HepG2 (cell line): ENCODE results near the gene BIRC2. TPM values are rescaled to one million over a fixed set of nuclear protein-coding genes. Genes with fewer than 3 reads are reported as not detected.

Source experiments
- ATF2 ChIP-seq: sonication (generic); formaldehyde crosslinking; IDR thresholded peaks from 2 replicates; pipeline ENCODE4 v1.4.0; 2020; ENCODE audit warnings: missing genetic modification reagents
- GATAD1 ChIP-seq: IDR thresholded peaks from 2 replicates; pipeline ENCODE4 v1.6.1; 2016; ENCODE audit warnings: missing genetic modification reagents, missing compliant biosample characterization
- HOXA5 ChIP-seq: sonication (generic); formaldehyde crosslinking; IDR thresholded peaks from 2 replicates; pipeline ENCODE4 v1.4.0; 2020; ENCODE audit warnings: missing genetic modification reagents
- KDM1A ChIP-seq: IDR thresholded peaks from 2 replicates; pipeline ENCODE4 v1.6.1; 2016; ENCODE audit warnings: missing compliant biosample characterization
- RELA ChIP-seq: sonication (generic); formaldehyde crosslinking; IDR thresholded peaks from 2 replicates; pipeline ENCODE4 v1.4.0; 2020; ENCODE audit warnings: missing genetic modification reagents
- SNAPC2 ChIP-seq: sonication (generic); formaldehyde crosslinking; IDR thresholded peaks from 2 replicates; pipeline ENCODE4 v1.8.1; 2022; ENCODE audit warnings: mild to moderate bottlenecking, missing genetic modification reagents
- SRSF4 ChIP-seq: fragments of 200-400 bp; formaldehyde crosslinking; IDR thresholded peaks from one replicate; pipeline ENCODE4 v1.6.1; 2018; ENCODE audit warnings: mild to moderate bottlenecking, low read depth, low read length, moderate library complexity; ENCODE audit not compliant: poor library complexity, severe bottlenecking
- TFE3 ChIP-seq: IDR thresholded peaks from 2 replicates; pipeline ENCODE4 v1.6.1; 2016
- U2AF2 ChIP-seq: fragments of 200-400 bp; formaldehyde crosslinking; IDR thresholded peaks from 2 replicates; pipeline ENCODE4 v1.6.1; 2017; ENCODE audit warnings: low read depth, mild to moderate bottlenecking, low read length
- ZBTB1 ChIP-seq: sonication (generic); formaldehyde crosslinking; IDR thresholded peaks from 2 replicates; pipeline ENCODE4 v1.4.0; 2020; ENCODE audit warnings: missing genetic modification reagents, borderline replicate concordance
- ZBTB42 ChIP-seq: sonication (generic); formaldehyde crosslinking; IDR thresholded peaks from 2 replicates; pipeline ENCODE4 v1.5.0; 2020; ENCODE audit warnings: mild to moderate bottlenecking, missing genetic modification reagents
- ZNF207 ChIP-seq: fragments of 450-650 bp; IDR thresholded peaks from 2 replicates; pipeline ENCODE4 v1.6.1; 2016; ENCODE audit warnings: antibody characterized with exemption, borderline replicate concordance
- ZNF24 ChIP-seq: fragments of 450-650 bp; IDR thresholded peaks from 2 replicates; pipeline ENCODE4 v1.6.1; 2017; ENCODE audit warnings: antibody characterized with exemption, mild to moderate bottlenecking
- ZNF550 ChIP-seq: sonication (generic); formaldehyde crosslinking; IDR thresholded peaks from 2 replicates; pipeline ENCODE4 v1.4.0; 2020; ENCODE audit warnings: mild to moderate bottlenecking, missing genetic modification reagents, borderline replicate concordance
- ZNF569 ChIP-seq: sonication (generic); formaldehyde crosslinking; IDR thresholded peaks from 2 replicates; pipeline ENCODE4 v1.5.0; 2020; ENCODE audit warnings: mild to moderate bottlenecking, missing genetic modification reagents, moderate library complexity, borderline replicate concordance
- ZNF670 ChIP-seq: sonication (generic); formaldehyde crosslinking; IDR thresholded peaks from 2 replicates; pipeline ENCODE4 v1.8.0; 2022; ENCODE audit warnings: mild to moderate bottlenecking, missing genetic modification reagents, borderline replicate concordance
- ZNF777 ChIP-seq: sonication (generic); formaldehyde crosslinking; IDR thresholded peaks from 2 replicates; pipeline ENCODE4 v1.4.0; 2020; ENCODE audit warnings: missing genetic modification reagents
- polyA plus RNA-seq, 8 experiments: library from polyadenylated mRNA; depleted of rRNA in 3 of 8; stranded (reverse) in 7 of 8; unstranded in 1 of 8; fragments of >200 nt; fragmentation: Illumina TruSeq in 4 of 8; extraction: Trizol in 4 of 8; gene quantifications; 2 replicates each; pipeline versions ENCODE4 v1.2.1 to v1.2.3, GENCODE V29; 2011 to 2016; ENCODE audit warnings: low read depth in 4 of 8, missing spikeins in 1 of 8, mixed read lengths in 1 of 8; ENCODE audit not compliant: insufficient read depth in 1 of 8
- total RNA-seq, 5 experiments: library from RNA; depleted of rRNA; stranded (reverse); fragments of >200 nt; fragmentation: Illumina TruSeq; extraction: Trizol; gene quantifications; 2 replicates each; pipeline ENCODE4 v1.2.3, GENCODE V29; 2016; ENCODE audit warnings: low read depth in 1 of 5
- TF ChIP-seq, protein P1 (sequence below): sonication (generic); formaldehyde crosslinking; IDR thresholded peaks from 2 replicates; pipeline ENCODE4 v1.5.0; 2020; ENCODE audit warnings: missing genetic modification reagents
- TF ChIP-seq, protein P2 (sequence below): sonication (generic); formaldehyde crosslinking; IDR thresholded peaks from 2 replicates; pipeline ENCODE4 v1.5.0; 2020; ENCODE audit warnings: mild to moderate bottlenecking, missing genetic modification reagents
- TF ChIP-seq, protein P3 (sequence below): sonication (generic); formaldehyde crosslinking; IDR thresholded peaks from 2 replicates; pipeline ENCODE4 v1.4.0; 2020; ENCODE audit warnings: missing genetic modification reagents

Gene BIRC2
- total and polyA plus RNA-seq, 2 of the 13 experiments (the other 11 are each of a cell fraction or from before 2014, with no cell fraction given) = 61.7 to 62.2 TPM

GRCh38 chr11:102346748-102347461 is at the start of gene BIRC2 (continued):
- TF ChIP-seq ZNF777 (CRISPR knock-in tag) = peak; percentile 21; the same call in 1 of the 2 replicates
- TF ChIP-seq ZNF569 (CRISPR knock-in tag) = no peak
- peak; percentile 83; the same call in 1 of the 2 replicates for TF ChIP-seq HOXA5
- TF ChIP-seq ATF2 (CRISPR knock-in tag) = peak; percentile 99
- TF ChIP-seq ZNF550 = 0 out of 2 replicates have a peak, but pooled peaks have one; percentile 65
- no peak for TF ChIP-seq ZBTB42 (CRISPR knock-in tag)
- TF ChIP-seq, protein P1, sequence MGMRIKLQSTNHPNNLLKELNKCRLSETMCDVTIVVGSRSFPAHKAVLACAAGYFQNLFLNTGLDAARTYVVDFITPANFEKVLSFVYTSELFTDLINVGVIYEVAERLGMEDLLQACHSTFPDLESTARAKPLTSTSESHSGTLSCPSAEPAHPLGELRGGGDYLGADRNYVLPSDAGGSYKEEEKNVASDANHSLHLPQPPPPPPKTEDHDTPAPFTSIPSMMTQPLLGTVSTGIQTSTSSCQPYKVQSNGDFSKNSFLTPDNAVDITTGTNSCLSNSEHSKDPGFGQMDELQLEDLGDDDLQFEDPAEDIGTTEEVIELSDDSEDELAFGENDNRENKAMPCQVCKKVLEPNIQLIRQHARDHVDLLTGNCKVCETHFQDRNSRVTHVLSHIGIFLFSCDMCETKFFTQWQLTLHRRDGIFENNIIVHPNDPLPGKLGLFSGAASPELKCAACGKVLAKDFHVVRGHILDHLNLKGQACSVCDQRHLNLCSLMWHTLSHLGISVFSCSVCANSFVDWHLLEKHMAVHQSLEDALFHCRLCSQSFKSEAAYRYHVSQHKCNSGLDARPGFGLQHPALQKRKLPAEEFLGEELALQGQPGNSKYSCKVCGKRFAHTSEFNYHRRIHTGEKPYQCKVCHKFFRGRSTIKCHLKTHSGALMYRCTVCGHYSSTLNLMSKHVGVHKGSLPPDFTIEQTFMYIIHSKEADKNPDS (CRISPR knock-in tag) = no peak
- TF ChIP-seq GATAD1 (CRISPR knock-in tag) = peak; percentile 76
- no peak for TF ChIP-seq ZNF24
- no peak for TF ChIP-seq SRSF4
- no peak for TF ChIP-seq U2AF2
- TF ChIP-seq, protein P2, sequence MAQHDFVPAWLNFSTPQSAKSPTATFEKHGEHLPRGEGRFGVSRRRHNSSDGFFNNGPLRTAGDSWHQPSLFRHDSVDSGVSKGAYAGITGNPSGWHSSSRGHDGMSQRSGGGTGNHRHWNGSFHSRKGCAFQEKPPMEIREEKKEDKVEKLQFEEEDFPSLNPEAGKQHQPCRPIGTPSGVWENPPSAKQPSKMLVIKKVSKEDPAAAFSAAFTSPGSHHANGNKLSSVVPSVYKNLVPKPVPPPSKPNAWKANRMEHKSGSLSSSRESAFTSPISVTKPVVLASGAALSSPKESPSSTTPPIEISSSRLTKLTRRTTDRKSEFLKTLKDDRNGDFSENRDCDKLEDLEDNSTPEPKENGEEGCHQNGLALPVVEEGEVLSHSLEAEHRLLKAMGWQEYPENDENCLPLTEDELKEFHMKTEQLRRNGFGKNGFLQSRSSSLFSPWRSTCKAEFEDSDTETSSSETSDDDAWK (CRISPR knock-in tag) = no peak
- no peak; the same call in 1 of the 2 replicates for TF ChIP-seq TFE3 (CRISPR knock-in tag)
- no peak for TF ChIP-seq ZBTB1 (CRISPR knock-in tag)
- TF ChIP-seq, protein P3, sequence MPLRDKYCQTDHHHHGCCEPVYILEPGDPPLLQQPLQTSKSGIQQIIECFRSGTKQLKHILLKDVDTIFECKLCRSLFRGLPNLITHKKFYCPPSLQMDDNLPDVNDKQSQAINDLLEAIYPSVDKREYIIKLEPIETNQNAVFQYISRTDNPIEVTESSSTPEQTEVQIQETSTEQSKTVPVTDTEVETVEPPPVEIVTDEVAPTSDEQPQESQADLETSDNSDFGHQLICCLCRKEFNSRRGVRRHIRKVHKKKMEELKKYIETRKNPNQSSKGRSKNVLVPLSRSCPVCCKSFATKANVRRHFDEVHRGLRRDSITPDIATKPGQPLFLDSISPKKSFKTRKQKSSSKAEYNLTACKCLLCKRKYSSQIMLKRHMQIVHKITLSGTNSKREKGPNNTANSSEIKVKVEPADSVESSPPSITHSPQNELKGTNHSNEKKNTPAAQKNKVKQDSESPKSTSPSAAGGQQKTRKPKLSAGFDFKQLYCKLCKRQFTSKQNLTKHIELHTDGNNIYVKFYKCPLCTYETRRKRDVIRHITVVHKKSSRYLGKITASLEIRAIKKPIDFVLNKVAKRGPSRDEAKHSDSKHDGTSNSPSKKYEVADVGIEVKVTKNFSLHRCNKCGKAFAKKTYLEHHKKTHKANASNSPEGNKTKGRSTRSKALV (CRISPR knock-in tag) = peak; percentile 88; the same call in 1 of the 2 replicates
- no peak for TF ChIP-seq KDM1A (CRISPR knock-in tag)
- TF ChIP-seq ZNF670 (CRISPR knock-in tag) = peak; percentile 75
- TF ChIP-seq RELA (CRISPR knock-in tag) = no peak
- no peak; the same call in 1 of the 2 replicates for TF ChIP-seq SNAPC2 (CRISPR knock-in tag)
- TF ChIP-seq ZNF207 = no peak
